Measurements from ENCODE around the gene PVR.
"Not testable (repeated sequence)": the region's sequence is repeated elsewhere in the genome, so short reads cannot be mapped to it uniquely, and the experiment has no call there.

The PVR gene

GRCh38 chr19:44673510-44673909 lies 29.8 kb downstream of the PVR start:
- no peak for DNase-seq (ENCODE audit: low read depth in 2 of 2)

GRCh38 chr19:44675521-44675920 lies 31.8 kb downstream of the PVR start:
- DNase-seq (ENCODE audit: low read depth in 2 of 2), result no peak

- no peak for DNase-seq (ENCODE audit: low read depth in 2 of 2)
Measured at GRCh38 chr19:44677019-44677811, 33.5 kb downstream of the PVR start.

GRCh38 chr19:44680536-44680935 lies 36.8 kb downstream of the PVR start:
- no peak for DNase-seq (ENCODE audit: low read depth in 2 of 2)

GRCh38 chr19:44681992-44682790 lies 38.5 kb downstream of the PVR start:
- no peak for DNase-seq (ENCODE audit: low read depth in 2 of 2)

- DNase-seq (ENCODE audit: low read depth in 2 of 2), result no peak
Measured at GRCh38 chr19:44682807-44683206, 39.1 kb downstream of the PVR start.

- no peak for DNase-seq (ENCODE audit: low read depth in 2 of 2)
Measured at GRCh38 chr19:44683434-44684210, 39.9 kb downstream of the PVR start.

GRCh38 chr19:44684396-44684795 lies 40.7 kb downstream of the PVR start:
- DNase-seq (ENCODE audit: low read depth in 2 of 2), result not testable (repeated sequence)

- DNase-seq (ENCODE audit: low read depth in 2 of 2), result no peak
Measured at GRCh38 chr19:44684892-44685863, 41.5 kb downstream of the PVR start.

- DNase-seq (ENCODE audit: low read depth in 2 of 2), result no peak
Measured at GRCh38 chr19:44685877-44686276, 42.2 kb downstream of the PVR start.

GRCh38 chr19:44686896-44687295 lies 43.2 kb downstream of the PVR start:
- DNase-seq (ENCODE audit: low read depth in 2 of 2), result no peak

GRCh38 chr19:44687888-44688287 lies 44.2 kb downstream of the PVR start:
- DNase-seq (ENCODE audit: low read depth in 2 of 2), result no peak

- peak; percentile 54 to 63 for DNase-seq (ENCODE audit: low read depth in 2 of 2)
Measured at GRCh38 chr19:44689290-44690130, 45.8 kb downstream of the PVR start.

- DNase-seq (ENCODE audit: low read depth in 2 of 2), result no peak
Measured at GRCh38 chr19:44690131-44690440, 46.4 kb downstream of the PVR start.

GRCh38 chr19:44692379-44692721 lies 48.6 kb downstream of the PVR start:
- DNase-seq (ENCODE audit: low read depth in 2 of 2), result no peak

- DNase-seq (ENCODE audit: low read depth in 2 of 2), result peak in 1 of 2 donors; percentile 41
Measured at GRCh38 chr19:44694184-44694579, 50.5 kb downstream of the PVR start.

GRCh38 chr19:44696939-44697669 lies 53.4 kb downstream of the PVR start:
- no peak for DNase-seq (ENCODE audit: low read depth in 2 of 2)

GRCh38 chr19:44697670-44698034 lies 53.9 kb downstream of the PVR start:
- DNase-seq (ENCODE audit: low read depth in 2 of 2), result no peak

GRCh38 chr19:44698492-44699201 lies 54.9 kb downstream of the PVR start, which contains the start of gene CEACAM16:
Gene CEACAM16, plus strand, starts transcription at chr19:44699151. Its CDS starts 2,306 bp downstream, at chr19:44701457.
- no peak for DNase-seq (ENCODE audit: low read depth in 2 of 2)

All from stimulated activated CD4-positive, alpha-beta T cell treated with anti-CD3 and anti-CD28 coated beads, Interleukin-15, amount 100 ng/mL, for 48 hours (primary cell).